GM21367 (cell line): ENCODE results near the gene RFT1.

Experiments
- ATAC-seq: cut with Tn5 transposase; IDR thresholded peaks from one replicate; pipeline ENCODE4 v1.9.1; 2021; ENCODE audit not compliant: unreplicated experiment

RFT1 gene

GRCh38 chr3:53150247-53151085 is 20.2 kb upstream of the RFT1 start:
- ATAC-seq = no peak

- no peak for ATAC-seq
Measured at GRCh38 chr3:53149699-53150098, 19.5 kb upstream of the RFT1 start.

- ATAC-seq = no peak
Measured at GRCh38 chr3:53149006-53149690, 18.9 kb upstream of the RFT1 start.

GRCh38 chr3:53147903-53148400 is 17.7 kb upstream of the RFT1 start:
- ATAC-seq = no peak

GRCh38 chr3:53147151-53147902 is 17.1 kb upstream of the RFT1 start:
- ATAC-seq = no peak

- ATAC-seq = no peak
Measured at GRCh38 chr3:53146319-53146891, 16.2 kb upstream of the RFT1 start.

GRCh38 chr3:53145713-53146080 is 15.5 kb upstream of the RFT1 start:
- ATAC-seq = no peak

GRCh38 chr3:53144862-53145712 is 14.9 kb upstream of the RFT1 start:
- ATAC-seq = no peak

- no peak for ATAC-seq
Measured at GRCh38 chr3:53144446-53144845, 14.2 kb upstream of the RFT1 start.

- ATAC-seq = no peak
Measured at GRCh38 chr3:53142986-53143385, 12.8 kb upstream of the RFT1 start.

GRCh38 chr3:53140847-53141845 is 10.9 kb upstream of the RFT1 start:
- ATAC-seq = no peak

- ATAC-seq = no peak
Measured at GRCh38 chr3:53139906-53140846, 9.9 kb upstream of the RFT1 start.

- no peak for ATAC-seq
Measured at GRCh38 chr3:53137835-53138446, 7.7 kb upstream of the RFT1 start.

- ATAC-seq = no peak
Measured at GRCh38 chr3:53137221-53137620, 7.0 kb upstream of the RFT1 start.

GRCh38 chr3:53134631-53135232 is 4.5 kb upstream of the RFT1 start:
- no peak for ATAC-seq

GRCh38 chr3:53132347-53132746 is 2.1 kb upstream of the RFT1 start:
- ATAC-seq = no peak

GRCh38 chr3:53131096-53131495 is 861 bp upstream of the RFT1 start:
- ATAC-seq = no peak
